ENCODE measurements around the gene RAD52.

The RAD52 gene

DNA sequence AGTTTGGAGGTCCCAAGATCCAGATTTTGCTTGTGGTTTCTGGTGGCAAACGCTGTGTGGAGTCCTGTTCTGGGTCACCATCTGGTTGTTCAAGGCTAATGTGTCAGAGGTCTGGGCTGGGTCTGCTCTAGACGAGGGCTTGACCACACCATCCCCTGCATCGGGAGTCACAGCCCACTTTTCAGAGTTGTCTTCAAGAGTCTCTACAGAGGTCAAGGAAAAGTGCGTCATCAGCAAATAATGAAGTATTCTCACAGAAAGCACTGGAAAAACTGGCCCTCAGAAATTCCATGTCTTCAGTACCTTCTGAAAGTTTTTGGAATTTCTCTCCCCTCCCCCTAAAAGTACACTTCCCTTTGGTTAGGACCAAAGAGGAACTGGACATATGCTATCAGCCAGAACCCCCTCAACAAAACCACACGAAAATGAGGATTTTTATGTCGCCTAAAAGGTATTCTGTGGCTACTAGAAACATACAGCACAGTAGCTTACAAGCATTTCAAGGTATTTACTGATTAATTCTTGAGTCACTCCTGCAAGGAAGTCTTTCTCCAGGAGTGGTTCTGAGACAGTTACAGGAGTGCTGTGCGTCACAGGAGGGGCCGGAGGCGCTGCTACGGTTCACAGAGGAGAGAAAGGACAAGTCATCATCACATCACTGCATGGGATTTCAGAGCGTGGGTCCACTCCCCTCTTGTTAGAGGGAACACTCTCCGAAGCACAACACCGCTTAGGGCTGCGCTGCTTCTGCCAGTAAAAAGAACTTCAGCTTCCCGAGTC lies 35.4 kb downstream of the RAD52 start:
- DNase-seq (ENCODE audit: low read depth): no peak

DNA sequence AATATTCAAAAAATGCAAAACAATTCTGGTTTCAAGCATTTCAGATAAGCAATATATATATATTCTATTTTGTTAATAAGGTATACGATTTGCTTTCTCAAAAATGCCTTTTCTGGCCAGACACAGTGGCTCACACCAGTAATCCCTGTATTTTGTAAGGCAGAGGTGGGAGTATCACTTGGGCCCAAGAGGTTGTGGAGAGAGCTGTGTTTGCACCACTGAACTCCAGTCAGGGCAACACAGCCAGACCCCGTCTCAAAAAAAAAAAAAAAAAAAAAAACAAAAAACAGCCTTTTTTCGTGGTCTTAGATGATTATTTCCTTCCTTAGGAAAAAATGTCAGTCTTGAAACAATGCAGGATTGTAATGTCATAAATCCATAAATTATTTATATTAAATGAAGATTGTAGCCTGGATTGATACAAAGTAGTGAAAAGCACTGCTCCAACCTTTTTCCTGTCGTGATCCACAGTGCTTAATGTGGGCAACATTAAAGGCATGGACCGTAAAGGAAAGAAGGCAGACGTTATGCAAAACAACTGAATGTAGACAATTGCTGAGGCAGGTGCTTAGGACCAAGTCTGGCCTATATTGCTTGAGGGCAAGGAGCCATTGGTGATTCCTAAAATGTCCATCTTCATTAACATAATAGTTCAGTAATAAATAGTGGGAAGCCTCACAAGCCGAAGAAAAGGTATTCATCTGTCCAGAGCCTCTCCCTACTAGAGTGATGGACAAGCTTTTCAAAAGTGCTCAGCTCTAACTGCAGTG lies 36.8 kb downstream of the RAD52 start:
- no peak for DNase-seq (ENCODE audit: low read depth)

DNA sequence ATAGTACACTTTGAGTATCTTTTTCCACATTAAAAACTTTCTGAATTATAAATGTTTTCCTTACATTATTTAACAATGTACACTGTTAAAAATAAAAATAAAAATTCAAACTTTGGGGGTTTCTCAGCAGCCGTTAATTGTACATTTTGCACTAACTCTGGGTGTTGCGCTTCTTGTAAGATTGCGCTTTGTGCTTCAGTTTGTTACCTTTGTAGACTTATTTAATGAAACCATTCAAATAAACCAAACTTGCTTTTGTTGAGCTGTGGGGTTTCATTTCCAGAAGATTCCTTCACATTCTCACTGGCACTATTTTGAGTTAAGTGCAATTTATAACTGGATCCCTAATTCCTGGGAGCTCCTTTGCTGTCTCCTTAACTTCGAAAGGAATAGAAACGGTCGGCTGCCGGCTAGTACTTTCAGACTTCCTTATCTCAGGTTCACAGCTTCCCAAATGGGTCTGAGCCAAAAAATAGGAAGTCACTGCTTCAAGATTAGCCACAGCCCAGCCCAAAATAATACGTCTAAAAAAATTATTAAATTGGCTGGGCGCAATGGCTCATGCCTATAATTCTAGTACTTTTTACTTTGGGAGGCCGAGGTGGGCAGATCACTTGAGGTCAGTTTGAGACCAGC lies 38.2 kb downstream of the RAD52 start:
- DNase-seq (ENCODE audit: low read depth): peak; percentile 41

DNA sequence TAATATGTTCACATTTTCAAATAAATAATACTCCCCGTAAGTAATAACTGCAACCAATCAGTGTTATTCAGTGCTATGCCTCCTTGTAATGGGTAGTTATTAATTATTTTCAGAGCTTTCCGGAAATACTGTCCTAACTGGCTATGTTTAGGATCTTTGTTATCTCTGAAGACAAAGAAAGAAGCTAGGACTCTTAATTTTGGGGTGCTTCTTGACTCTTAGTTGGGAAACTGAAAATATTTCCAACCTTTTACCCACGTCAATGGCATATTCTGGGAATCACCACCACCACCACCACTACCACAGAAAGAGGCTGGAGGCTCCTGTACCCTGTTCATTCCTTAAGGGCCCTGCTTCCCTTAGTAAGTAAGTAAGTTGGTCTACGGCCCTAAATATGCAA lies 39.1 kb downstream of the RAD52 start:
- no peak for DNase-seq (ENCODE audit: low read depth)

DNA sequence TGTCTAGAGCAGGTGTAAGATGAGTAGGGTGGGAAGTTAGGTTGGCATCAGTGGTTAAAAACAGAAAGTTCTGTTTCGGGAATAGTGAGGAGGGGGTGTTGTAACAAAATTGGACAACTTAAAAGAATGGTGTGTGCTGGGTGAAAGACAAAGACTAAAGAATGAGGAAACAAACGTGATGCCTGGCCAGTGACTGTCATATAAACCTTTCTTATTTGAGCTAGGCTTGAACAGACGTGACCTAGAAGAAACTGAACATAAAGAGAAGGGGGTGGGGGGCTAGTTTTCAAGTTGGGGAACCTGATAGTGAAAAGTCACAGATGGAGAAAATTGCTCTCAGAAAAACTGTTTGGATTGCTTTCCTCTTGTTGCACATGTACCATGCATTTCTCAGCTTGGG lies 39.6 kb downstream of the RAD52 start:
- no peak for DNase-seq (ENCODE audit: low read depth)

DNA sequence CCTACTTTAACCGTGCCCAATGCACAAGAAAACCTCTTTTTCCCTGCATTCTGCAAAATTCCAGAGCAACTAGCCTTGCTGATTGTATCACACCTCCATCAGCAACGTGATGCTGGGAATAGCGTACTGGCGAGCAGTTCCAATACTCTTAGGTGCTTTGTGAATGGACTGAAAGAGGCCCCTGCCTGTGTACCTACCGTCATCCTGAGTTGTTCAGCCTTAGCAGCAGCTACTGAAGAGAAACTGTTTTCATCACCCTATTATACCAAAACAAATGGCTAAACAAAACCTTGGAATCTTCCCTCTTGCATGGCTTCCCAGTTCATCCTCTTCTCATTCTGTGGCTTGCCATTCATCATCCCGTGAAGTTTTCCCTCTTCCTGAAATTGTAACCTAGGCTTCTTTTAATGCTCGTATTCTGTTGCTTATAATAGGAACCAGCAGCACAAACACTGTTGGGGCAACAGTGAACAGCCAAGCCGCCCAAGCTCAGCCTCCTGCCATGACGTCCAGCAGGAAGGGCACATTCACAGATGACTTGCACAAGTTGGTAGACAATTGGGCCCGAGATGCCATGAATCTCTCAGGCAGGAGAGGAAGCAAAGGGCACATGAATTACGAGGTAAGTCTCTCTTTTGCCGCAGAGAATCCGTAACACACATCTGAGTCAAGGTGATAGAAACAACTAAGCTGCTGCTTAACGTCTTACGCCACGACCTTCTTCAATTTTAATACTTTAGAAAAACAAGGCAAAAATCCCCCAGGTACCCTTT lies 41.9 kb downstream of the RAD52 start:
- DNase-seq (ENCODE audit: low read depth): no peak

DNA sequence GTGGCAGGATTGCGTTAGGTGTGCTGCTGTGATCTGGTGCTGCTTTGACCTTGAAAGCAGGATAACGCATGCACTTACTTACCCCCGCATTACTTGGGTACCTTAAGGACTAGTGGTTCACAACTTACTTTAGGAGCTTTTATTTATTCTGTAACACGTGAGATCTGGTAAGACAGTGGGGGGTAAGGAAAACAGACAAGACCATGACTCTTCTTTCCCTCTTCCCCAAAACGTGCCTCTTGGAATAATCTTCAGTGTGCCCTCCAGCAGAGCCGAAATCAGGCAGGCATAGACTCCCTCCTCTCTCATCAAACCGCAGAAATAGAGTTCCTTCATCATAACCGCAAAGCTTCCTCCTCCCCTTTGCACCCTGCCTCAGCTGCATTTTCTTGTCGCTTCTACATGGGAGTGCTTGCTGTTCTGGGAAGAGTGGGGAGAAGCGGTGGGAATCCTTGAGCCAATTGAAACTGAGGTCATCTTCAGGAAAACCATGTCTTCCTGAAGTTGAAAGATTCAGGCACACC lies 43.4 kb downstream of the RAD52 start:
- DNase-seq (ENCODE audit: low read depth): no peak

DNA sequence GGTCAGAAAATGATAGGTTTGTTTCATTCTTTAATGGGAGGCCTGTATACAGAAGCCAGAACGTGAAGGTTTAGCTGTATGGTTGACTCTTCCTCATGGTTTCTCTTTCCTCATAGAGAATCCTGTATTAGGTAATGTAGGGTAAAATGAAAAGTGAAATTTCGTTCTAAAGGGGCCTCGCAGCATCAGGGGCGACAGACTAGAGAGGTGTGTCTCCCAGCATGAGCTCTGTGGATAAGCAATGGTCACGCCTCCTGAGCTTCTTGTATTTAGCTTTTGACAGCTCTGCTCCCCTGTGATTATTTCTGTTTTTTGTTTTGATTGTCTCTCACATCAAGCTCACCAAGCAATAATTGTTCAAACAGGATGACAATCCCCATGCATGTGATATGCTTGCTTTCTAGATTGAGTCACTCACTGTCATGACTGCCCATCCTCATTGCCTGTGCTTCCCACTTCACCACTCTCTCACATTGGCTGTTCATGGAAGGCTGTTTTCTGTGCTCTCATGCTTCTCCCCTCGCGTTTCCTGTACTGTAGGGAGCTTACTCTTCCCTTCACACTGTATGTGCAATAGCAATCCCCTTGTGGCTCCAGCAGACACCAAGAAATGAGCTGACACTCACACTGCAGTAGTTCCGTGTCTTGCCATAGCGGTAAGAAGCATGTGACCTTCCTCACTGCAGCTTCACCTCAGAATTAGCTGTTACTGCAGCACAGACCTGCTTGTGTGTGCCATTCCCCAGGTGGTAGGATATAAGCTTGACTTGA lies 44.0 kb downstream of the RAD52 start:
- DNase-seq (ENCODE audit: low read depth): no peak

DNA sequence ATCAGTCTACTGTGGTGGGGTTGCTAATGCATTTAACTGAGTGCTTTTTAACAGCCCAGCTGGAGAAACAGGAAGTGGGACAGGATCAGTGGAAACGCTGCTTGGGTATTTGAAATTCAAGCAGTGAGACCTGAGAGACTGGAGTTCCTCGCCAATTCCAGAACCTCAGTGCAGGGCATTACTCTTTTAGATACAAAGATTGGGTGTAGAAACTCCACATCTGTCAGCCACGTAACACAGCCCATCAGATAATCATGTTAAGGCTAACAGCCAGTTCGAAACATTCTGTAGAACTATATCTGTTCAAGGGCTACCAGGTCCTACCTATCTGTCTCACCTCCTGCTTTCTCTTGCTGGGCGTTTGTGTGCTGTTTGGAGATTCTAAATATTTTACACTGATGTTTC lies 45.5 kb downstream of the RAD52 start:
- DNase-seq (ENCODE audit: low read depth): no peak

DNA sequence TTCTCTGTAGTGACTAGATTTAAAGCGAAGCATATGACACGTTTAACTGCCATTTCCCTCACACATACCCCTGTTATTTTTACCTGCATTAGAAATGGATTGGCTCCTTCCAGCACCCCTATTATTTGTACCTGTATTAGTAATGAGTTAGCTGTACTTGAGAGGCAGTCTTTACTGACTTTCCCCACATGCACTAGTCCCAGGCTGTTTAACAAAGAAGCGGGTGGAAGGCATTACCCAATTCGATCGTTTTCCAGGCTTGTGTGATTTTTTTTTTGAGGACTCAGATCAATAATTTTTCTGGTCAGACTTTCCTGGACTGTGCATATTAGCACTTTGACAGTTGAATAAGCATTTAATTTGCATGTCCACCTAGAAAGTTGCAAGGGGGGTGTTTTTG lies 46.4 kb downstream of the RAD52 start:
- no peak for DNase-seq (ENCODE audit: low read depth)

DNA sequence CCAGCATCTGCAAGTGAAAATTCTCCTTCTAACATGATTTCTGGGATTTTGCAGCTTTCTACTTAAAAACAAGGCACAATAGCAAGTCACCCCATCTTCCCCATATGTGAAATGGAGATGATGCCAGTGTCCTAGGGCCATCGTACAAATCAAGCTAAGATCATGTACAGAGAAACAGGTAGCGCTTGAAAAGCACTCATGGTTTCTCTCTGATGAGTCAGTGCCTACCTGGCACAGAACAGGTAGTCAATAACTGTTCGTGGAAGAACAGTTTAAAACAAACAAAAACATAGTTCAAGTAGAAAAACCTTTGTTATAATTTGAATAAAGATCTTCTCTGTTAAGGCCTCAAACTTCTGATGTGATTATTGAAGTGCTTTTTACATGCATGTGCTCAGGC lies 46.9 kb downstream of the RAD52 start:
- DNase-seq (ENCODE audit: low read depth): no peak

DNA sequence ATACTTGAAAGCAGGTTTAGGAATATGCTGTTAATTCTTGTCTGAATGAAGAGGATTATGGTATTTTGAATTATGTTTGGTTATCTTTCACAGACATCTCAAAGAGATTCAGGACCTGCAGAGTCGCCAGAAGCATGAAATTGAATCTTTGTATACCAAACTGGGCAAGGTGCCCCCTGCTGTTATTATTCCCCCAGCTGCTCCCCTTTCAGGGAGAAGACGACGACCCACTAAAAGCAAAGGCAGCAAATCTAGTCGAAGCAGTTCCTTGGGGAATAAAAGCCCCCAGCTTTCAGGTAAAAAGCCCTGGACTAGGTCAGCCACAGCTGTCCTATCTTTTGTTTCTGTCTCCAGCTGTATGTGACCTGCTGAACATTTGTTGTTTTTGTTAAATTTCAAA lies 52.1 kb downstream of the RAD52 start:
- no peak for DNase-seq (ENCODE audit: low read depth)

DNA sequence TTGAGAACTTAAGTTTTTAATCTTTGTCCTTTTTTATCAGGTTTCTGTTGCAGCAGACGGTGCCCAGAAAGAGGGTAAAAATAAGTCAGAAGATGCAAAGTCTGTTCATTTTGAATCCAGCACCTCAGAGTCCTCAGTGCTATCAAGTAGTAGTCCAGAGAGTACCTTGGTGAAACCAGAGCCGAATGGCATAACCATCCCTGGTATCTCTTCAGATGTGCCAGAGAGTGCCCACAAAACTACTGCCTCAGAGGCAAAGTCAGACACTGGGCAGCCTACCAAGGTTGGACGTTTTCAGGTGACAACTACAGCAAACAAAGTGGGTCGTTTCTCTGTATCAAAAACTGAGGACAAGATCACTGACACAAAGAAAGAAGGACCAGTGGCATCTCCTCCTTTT lies 53.5 kb downstream of the RAD52 start:
- no peak for DNase-seq (ENCODE audit: low read depth)

DNA sequence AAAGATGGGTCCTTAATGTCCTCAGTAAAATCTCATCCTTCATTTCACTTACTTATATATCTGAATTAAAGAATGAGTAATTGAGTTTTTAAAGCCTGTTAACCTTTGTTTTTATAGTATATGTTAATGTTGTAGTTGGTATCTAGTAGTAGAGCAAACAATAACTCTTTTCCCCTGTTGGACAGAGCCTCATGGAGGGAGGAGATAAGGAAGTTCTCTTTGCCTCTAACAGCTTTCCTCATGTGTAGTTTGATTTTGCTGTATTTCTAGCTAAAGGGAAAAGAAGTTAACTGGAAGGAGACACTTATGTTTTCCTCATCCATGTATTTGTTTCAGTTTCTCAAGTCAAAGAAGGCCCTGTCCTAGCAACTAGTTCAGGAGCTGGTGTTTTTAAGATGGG lies 55.3 kb downstream of the RAD52 start:
- DNase-seq (ENCODE audit: low read depth): no peak

DNA sequence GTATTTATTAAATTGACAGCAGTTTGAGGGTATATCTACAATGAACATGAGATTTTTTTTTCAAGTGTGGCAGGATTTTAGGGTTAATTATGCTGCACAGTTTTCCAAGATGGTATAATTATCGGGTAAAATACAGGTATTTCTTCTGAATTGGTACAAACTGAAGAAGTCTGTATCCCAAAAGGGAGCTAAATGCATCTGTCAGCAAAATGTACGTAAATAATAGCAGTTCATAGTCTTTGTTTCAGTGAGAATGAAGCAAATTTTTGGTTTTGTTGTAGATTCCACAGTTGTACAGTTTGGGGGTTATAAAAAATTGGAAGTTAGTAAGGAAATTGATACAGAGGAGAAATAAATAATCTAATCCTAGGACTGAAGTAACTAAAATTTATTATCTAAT lies 63.3 kb downstream of the RAD52 start:
- no peak for DNase-seq (ENCODE audit: low read depth)

DNA sequence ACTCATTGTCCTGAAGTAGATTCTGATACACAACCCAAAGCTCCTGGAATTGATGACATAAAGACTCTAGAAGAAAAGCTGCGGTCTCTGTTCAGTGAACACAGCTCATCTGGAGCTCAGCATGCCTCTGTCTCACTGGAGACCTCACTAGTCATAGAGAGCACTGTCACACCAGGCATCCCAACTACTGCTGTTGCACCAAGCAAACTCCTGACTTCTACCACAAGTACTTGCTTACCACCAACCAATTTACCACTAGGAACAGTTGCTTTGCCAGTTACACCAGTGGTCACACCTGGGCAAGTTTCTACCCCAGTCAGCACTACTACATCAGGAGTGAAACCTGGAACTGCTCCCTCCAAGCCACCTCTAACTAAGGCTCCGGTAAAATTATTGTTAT lies 63.8 kb downstream of the RAD52 start:
- DNase-seq (ENCODE audit: low read depth): no peak

DNA sequence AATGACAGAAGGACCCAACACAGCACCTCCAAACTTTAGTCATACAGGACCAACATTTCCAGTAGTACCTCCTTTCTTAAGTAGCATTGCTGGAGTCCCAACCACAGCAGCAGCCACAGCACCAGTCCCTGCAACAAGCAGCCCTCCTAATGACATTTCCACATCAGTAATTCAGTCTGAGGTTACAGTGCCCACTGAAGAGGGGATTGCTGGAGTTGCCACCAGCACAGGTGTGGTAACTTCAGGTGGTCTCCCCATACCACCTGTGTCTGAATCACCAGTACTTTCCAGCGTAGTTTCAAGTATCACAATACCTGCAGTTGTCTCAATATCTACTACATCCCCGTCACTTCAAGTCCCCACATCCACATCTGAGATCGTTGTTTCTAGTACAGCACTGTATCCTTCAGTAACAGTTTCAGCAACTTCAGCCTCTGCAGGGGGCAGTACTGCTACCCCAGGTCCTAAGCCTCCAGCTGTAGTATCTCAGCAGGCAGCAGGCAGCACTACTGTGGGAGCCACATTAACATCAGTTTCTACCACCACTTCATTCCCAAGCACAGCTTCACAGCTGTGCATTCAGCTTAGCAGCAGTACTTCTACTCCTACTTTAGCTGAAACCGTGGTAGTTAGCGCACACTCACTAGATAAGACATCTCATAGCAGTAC lies 64.6 kb downstream of the RAD52 start:
- DNase-seq (ENCODE audit: low read depth): no peak

DNA sequence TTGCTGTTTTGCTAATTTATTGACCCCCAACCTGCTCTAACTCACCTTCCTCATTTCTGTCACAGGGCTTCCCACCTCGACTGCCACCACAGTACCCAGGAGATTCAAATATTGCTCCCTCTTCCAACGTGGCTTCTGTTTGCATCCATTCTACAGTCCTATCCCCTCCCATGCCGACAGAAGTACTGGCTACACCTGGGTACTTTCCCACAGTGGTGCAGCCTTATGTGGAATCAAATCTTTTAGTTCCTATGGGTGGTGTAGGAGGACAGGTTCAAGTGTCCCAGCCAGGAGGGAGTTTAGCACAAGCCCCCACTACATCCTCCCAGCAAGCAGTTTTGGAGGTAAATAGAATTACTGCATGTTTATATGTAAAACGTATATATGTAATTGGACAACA lies 68.8 kb downstream of the RAD52 start:
- DNase-seq (ENCODE audit: low read depth): no peak

DNA sequence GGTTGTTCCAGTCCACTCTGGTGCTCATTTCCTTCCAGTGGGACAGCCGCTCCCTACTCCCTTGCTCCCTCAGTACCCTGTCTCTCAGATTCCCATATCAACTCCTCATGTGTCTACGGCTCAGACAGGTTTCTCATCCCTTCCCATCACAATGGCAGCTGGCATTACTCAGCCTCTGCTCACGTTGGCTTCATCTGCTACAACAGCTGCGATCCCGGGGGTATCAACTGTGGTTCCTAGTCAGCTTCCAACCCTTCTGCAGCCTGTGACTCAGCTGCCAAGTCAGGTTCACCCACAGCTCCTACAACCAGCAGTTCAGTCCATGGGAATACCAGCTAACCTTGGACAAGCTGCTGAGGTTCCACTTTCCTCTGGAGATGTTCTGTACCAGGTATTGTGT lies 69.9 kb downstream of the RAD52 start:
- DNase-seq (ENCODE audit: low read depth): no peak

DNA sequence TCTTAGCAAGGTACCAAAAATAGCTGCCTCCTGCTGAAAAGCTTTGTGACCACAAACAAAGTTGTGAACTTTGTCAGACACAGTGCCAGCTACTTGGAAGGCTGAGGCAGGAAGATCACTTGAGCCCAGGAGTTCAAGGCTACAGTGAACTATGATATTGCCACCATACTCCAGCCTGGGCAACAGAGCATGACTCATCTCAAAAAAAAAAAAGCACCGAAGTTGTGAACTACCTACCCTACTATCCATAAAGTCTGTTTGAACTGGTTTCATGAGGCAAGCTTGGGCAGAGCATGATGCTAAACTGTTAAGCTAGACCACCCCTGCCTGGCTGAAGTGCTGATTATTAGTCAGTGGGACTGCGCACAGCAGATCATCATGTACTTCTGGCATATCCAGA lies 75.5 kb downstream of the RAD52 start:
- DNase-seq (ENCODE audit: low read depth): no peak

DNA sequence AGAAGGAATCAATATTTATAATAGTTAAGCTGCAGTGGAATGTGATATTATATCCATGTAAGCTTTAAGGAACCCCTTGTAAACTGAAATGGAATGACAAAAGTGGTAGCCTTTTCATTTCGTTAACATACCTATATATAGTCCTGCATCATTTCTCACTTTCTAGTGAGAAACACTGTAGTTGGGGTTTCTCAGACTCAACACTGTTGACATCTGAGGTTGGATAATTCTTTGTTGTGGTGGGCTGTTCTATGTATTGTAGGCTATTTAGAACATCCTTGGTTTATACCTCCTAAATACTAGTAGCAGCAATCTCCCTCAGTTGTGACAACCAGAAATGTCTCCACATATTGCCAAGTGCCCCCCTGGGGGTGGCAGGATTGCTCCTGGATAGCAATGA lies 79.1 kb downstream of the RAD52 start:
- DNase-seq (ENCODE audit: low read depth): no peak

Data from CMK (cell line).